Activated CD4-positive, alpha-beta memory T cell treated with anti-CD3 and anti-CD28 coated beads, Interleukin-2, amount 10 ng/mL, durations not matched to agents 7 days and 5 days (primary cell): ENCODE measurements around the gene TNFRSF8. TPM values are rescaled to one million over a fixed set of nuclear protein-coding genes. Genes with fewer than 3 reads are reported as not detected.
A peak's percentile ranks its signal among the peaks of the same experiment; 100 is the strongest.

Experiments used
- CTCF ChIA-PET: fragments of 350-600 bp; sonication (Branson Sonifier 250); formaldehyde crosslinking; loops from one replicate; lab custom pipeline; 2021; ENCODE audit warnings: antibody characterized with exemption, inconsistent platforms; lab: Charles Lee
- POLR2A ChIA-PET: fragments of 350-600 bp; sonication (Branson Sonifier 250); formaldehyde crosslinking; loops from one replicate; lab custom pipeline; 2021; ENCODE audit warnings: antibody characterized with exemption; lab: Charles Lee
- DNase-seq: peaks from one replicate; pipeline ENCODE4 v3.0.0-alpha.2; 2020
- H3K27ac Mint-ChIP-seq: one replicate; pipeline ENCODE4 v1.8.0; 2021; ENCODE audit warnings: mild to moderate bottlenecking, mixed read lengths
- H3K27me3 Mint-ChIP-seq: one replicate; pipeline ENCODE4 v1.8.0; 2021; ENCODE audit warnings: mixed read lengths
- H3K36me3 Mint-ChIP-seq: one replicate; pipeline ENCODE4 v1.8.0; 2021; ENCODE audit warnings: low read depth, mixed read lengths
- H3K4me1 Mint-ChIP-seq: one replicate; pipeline ENCODE4 v1.8.0; 2021; ENCODE audit warnings: mixed read lengths
- H3K4me3 Mint-ChIP-seq: one replicate; pipeline ENCODE4 v1.8.0; 2021; ENCODE audit warnings: mild to moderate bottlenecking, mixed read lengths
- H3K9me3 Mint-ChIP-seq: one replicate; pipeline ENCODE4 v1.8.0; 2021; ENCODE audit warnings: mixed read lengths
- total RNA-seq, 2 experiments: library from RNA; stranded (reverse); gene quantifications; one replicate each; pipeline ENCODE4 v1.2.3, GENCODE V29; 2021

Gene TNFRSF8
- total RNA-seq, 2 experiments from 2014 or later: 32.9 to 34.3 TPM

DNA sequence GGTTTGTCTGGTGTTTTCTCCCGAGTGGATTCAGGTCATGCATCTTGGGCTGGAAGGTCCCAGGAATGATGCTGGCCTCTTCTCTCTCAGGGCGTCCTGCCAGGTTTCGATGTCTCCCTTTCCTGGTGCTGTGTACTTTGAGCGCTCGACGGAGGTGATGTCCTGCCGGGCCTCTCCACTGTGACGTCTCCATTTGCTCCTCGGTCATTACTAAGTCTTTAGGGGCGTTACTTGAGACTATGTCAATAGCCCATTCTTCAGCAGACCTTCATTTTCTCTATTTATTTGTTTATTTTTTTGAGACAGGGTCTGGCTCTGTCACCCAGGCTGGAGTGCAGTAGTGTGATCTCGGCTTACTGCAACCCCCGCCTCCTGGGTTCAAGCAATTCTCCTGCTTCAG, 66.5 kb downstream of the TNFRSF8 start:
- H3K9me3 Mint-ChIP-seq: no peaks in the 10 kb centered on the region
- H3K36me3 Mint-ChIP-seq: peaks cover 37% of the 10 kb centered on the region
- H3K4me1 Mint-ChIP-seq: peaks cover 57% of the 10 kb centered on the region
- H3K27ac Mint-ChIP-seq: no peak overlapping the region
- no peaks in the 10 kb centered on the region for H3K27me3 Mint-ChIP-seq
- ChIA-PET CTCF (no interaction called here), POLR2A (interaction anchor here (0.9 to 1.2 kb wide), 3 partner anchors 32 to 221 kb away, joined by 3 to 5 read pairs (median 3); no protein-coding TSS in a partner anchor)
- no peak overlapping the region for H3K4me3 Mint-ChIP-seq
- DNase-seq: no peak

- no peak for DNase-seq
- CTCF ChIA-PET: no interaction called here
- no peak overlapping the region for H3K4me3 Mint-ChIP-seq
- H3K27me3 Mint-ChIP-seq: no peaks in the 10 kb centered on the region
- POLR2A ChIA-PET: interaction anchor here (0.9 to 1.2 kb wide), 4 partner anchors 31 to 222 kb away, joined by 3 to 5 read pairs (median 3); partner anchors contain the start of gene TNFRSF1B
- H3K36me3 Mint-ChIP-seq: peaks cover 36% of the 10 kb centered on the region
- peak overlapping the region; percentile 9 for H3K27ac Mint-ChIP-seq
- peaks cover 48% of the 10 kb centered on the region for H3K4me1 Mint-ChIP-seq
- H3K9me3 Mint-ChIP-seq: no peaks in the 10 kb centered on the region
These were observed 67.5 kb downstream of the TNFRSF8 start for GRCh38 chr1:12130466-12131130.

- Mint-ChIP-seq H3K9me3 (no peaks in the 10 kb centered on the region), H3K36me3 (peaks cover 35% of the 10 kb centered on the region), H3K27ac (peak overlapping the region; percentile 96), H3K4me3 (no peak overlapping the region), H3K27me3 (no peaks in the 10 kb centered on the region), H3K4me1 (peaks cover 37% of the 10 kb centered on the region)
- ChIA-PET POLR2A (interaction anchor here (0.8 to 2.5 kb wide), 12 partner anchors 15 to 222 kb away, joined by 3 to 23 read pairs (median 3); partner anchors contain the start of gene TNFRSF1B), CTCF (interaction anchor here (0.7 to 5.2 kb wide), 7 partner anchors 7 to 84 kb away, joined by 3 to 19 read pairs (median 4); no protein-coding TSS in a partner anchor)
- no peak for DNase-seq
These were observed 69.0 kb downstream of the TNFRSF8 start for GRCh38 chr1:12132078-12132477.

DNA sequence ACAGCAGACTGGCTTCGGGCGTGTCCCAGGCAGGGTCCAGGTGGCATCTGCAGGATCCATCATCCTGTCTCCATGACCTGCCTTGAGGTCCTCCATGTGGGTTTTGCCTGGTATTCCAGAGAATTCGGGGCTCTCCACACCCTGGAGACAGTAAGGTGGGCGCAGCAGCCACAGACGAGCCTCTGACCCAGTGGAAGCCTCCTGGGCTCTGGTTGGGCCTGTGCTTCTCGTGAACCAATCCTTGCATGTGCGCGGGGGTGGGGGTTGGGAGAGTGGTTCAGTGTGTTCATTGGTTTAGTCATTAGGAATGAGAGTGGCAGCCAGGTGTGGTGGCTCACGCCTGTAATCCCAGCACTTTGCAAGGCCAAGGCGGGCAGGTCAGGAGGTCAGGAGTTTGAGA, 71.6 kb downstream of the TNFRSF8 start:
- H3K4me1 Mint-ChIP-seq: peaks cover 32% of the 10 kb centered on the region
- no peaks in the 10 kb centered on the region for H3K9me3 Mint-ChIP-seq
- DNase-seq: no peak
- peak overlapping the region; percentile 96 for H3K27ac Mint-ChIP-seq
- CTCF ChIA-PET: interaction anchor here (1.1 to 5.2 kb wide), 3 partner anchors 10 to 43 kb away, joined by 5 to 19 read pairs (median 8); no protein-coding TSS in a partner anchor
- peaks cover 23% of the 10 kb centered on the region for H3K36me3 Mint-ChIP-seq
- H3K27me3 Mint-ChIP-seq: no peaks in the 10 kb centered on the region
- no peak overlapping the region for H3K4me3 Mint-ChIP-seq
- POLR2A ChIA-PET: interaction anchor here (2.5 to 2.6 kb wide), 2 partner anchors 11 to 15 kb away, joined by 8 to 23 read pairs; no protein-coding TSS in a partner anchor

- Mint-ChIP-seq H3K4me3 (no peak overlapping the region), H3K4me1 (peaks cover 29% of the 10 kb centered on the region), H3K9me3 (no peaks in the 10 kb centered on the region), H3K27ac (no peak overlapping the region), H3K36me3 (peaks cover 19% of the 10 kb centered on the region), H3K27me3 (no peaks in the 10 kb centered on the region)
- no peak for DNase-seq
- ChIA-PET POLR2A (interaction anchor here (0.5 to 1.2 kb wide), 2 partner anchors 20 to 27 kb away, joined by 3 to 4 read pairs; no protein-coding TSS in a partner anchor), CTCF (interaction anchor here (1.1 to 5.2 kb wide), 2 partner anchors 11 to 15 kb away, joined by 5 to 19 read pairs; no protein-coding TSS in a partner anchor)
These were observed 72.5 kb downstream of the TNFRSF8 start for GRCh38 chr1:12135612-12136011.

- no peak for DNase-seq
- ChIA-PET POLR2A (interaction anchor here (1.0 to 1.3 kb wide), 2 partner anchors 21 to 25 kb away, joined by 3 to 5 read pairs; no protein-coding TSS in a partner anchor), CTCF (interaction anchor here (0.7 to 1.7 kb wide), 4 partner anchors 10 to 44 kb away, joined by 3 to 10 read pairs (median 4); no protein-coding TSS in a partner anchor)
- Mint-ChIP-seq H3K27ac (no peak overlapping the region), H3K4me3 (no peak overlapping the region), H3K4me1 (peaks cover 21% of the 10 kb centered on the region), H3K36me3 (peaks cover 19% of the 10 kb centered on the region), H3K27me3 (no peaks in the 10 kb centered on the region), H3K9me3 (no peaks in the 10 kb centered on the region)
These were observed 74.0 kb downstream of the TNFRSF8 start for GRCh38 chr1:12136916-12137610.

GRCh38 chr1:12138196-12139168, 75.4 kb downstream of the TNFRSF8 start:
- Mint-ChIP-seq H3K36me3 (peaks cover 20% of the 10 kb centered on the region), H3K27ac (peak overlapping the region; percentile 49), H3K27me3 (no peaks in the 10 kb centered on the region), H3K4me1 (peaks cover 18% of the 10 kb centered on the region), H3K4me3 (no peak overlapping the region), H3K9me3 (no peaks in the 10 kb centered on the region)
- DNase-seq: no peak
- CTCF ChIA-PET: interaction anchor here (1.6 to 1.7 kb wide), 2 partner anchors 12 to 13 kb away, joined by 5 read pairs; no protein-coding TSS in a partner anchor
- POLR2A ChIA-PET: interaction anchor here (1.0 to 4.0 kb wide), 4 partner anchors 12 to 229 kb away, joined by 5 to 27 read pairs (median 8); no protein-coding TSS in a partner anchor

- H3K27me3 Mint-ChIP-seq: no peaks in the 10 kb centered on the region
- DNase-seq: no peak
- peaks cover 20% of the 10 kb centered on the region for H3K4me1 Mint-ChIP-seq
- CTCF ChIA-PET: no interaction called here
- peak overlapping the region; percentile 62 for H3K27ac Mint-ChIP-seq
- no peak overlapping the region for H3K4me3 Mint-ChIP-seq
- H3K36me3 Mint-ChIP-seq: peaks cover 23% of the 10 kb centered on the region
- POLR2A ChIA-PET: interaction anchor here (0.9 to 4.0 kb wide), 5 partner anchors 10 to 230 kb away, joined by 3 to 27 read pairs (median 5); no protein-coding TSS in a partner anchor
- no peaks in the 10 kb centered on the region for H3K9me3 Mint-ChIP-seq
These were observed 76.9 kb downstream of the TNFRSF8 start for GRCh38 chr1:12140016-12140415.

DNA sequence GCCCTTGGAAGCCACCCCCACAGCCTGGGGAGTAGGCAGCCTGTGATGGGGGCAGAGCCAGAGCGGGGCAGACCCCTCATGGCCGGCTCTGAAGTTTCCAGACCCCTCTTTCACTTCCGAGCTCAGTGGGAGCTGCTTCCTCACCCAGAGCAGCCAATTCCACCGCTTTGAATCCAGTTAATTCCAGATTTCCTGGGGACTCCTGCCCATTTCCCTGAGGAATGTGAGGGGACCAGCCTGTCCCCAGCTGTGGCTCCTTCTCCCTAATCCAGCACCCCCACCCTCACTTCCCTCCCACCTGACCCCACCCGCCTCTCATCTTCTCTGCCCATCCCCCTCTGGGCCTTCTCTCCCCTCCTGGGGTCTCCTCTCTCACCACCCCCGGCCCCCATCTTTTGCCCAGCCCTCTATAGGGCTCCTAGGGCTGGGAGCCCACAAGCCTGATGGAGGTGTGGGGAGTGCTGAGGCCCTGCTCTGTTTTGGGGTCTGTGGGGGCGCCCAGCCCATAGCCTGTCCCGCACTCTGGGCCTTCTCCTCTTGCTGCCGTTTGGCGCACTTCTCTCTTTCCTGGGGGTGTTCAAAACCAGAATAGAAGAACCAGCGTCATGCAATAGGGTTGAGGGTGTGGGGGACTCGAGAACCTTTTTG, 77.5 kb downstream of the TNFRSF8 start:
- CTCF ChIA-PET: no interaction called here

DNA sequence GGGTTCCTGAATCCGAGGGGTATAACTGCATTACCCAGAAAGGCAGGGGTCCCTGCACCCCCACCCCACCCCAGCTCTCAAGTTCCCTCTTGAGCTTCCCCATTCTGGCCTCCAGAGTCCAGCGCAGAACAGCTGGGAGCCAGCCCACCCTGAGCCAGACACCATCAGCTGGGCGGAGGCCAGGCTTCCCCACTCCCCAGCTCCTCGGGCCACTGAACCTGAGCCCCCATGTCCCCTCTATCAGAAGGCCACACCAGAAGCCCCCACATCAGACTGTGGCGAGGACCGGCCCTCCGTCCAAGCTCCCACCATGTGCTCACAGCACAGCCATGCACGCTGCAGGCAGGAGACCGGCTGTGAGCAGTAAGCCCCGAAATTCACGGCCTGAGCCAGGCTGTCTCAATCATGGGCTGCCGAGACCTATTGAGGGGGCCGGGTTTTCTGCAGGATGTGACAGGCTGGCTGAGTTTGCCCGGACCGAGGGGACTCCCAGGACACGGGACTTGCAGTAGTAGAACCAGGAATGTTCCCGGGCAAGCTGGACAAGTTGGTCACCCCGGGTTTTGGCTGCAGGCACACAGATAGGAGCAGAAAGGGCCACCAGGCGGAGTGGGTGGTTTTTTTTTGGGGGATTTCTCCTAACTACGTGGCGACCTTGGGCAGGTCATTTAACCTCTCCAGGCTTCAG, 78.2 kb downstream of the TNFRSF8 start:
- ChIA-PET CTCF (no interaction called here), POLR2A (interaction anchor here (2.2 to 32.1 kb wide), 3 partner anchors 9 to 69 kb away, joined by 5 to 918 read pairs (median 27); partner anchors contain the start of gene TNFRSF1B)
- Mint-ChIP-seq H3K27ac (no peak overlapping the region), H3K4me3 (no peak overlapping the region), H3K27me3 (no peaks in the 10 kb centered on the region), H3K4me1 (peaks cover 33% of the 10 kb centered on the region), H3K9me3 (no peaks in the 10 kb centered on the region), H3K36me3 (peaks cover 30% of the 10 kb centered on the region)
- DNase-seq: no peak

More for the DNA sequence above, 77.5 kb downstream of the TNFRSF8 start:
- Mint-ChIP-seq H3K27me3 (no peaks in the 10 kb centered on the region), H3K36me3 (peaks cover 27% of the 10 kb centered on the region), H3K4me1 (peaks cover 26% of the 10 kb centered on the region), H3K27ac (no peak overlapping the region), H3K9me3 (no peaks in the 10 kb centered on the region), H3K4me3 (no peak overlapping the region)
- POLR2A ChIA-PET: interaction anchor here (2.0 to 32.1 kb wide), 3 partner anchors 9 to 32 kb away, joined by 10 to 918 read pairs (median 27); partner anchors contain the start of gene TNFRSF1B
- no peak for DNase-seq
